HepG2 (cell line): ENCODE results near the gene SOAT1. TPM values are rescaled to one million over a fixed set of nuclear protein-coding genes. Genes with fewer than 3 reads are reported as not detected.
A peak's percentile ranks its signal among the peaks of the same experiment; 100 is the strongest.

Source experiments
- JUNB ChIP-seq: sonication (generic); formaldehyde crosslinking; IDR thresholded peaks from 2 replicates; pipeline ENCODE4 v1.8.0; 2022; ENCODE audit warnings: missing genetic modification reagents, mild to moderate bottlenecking, borderline replicate concordance
- KDM4B ChIP-seq: sonication (generic); formaldehyde crosslinking; IDR thresholded peaks from 2 replicates; pipeline ENCODE4 v1.4.0; 2020; ENCODE audit warnings: missing genetic modification reagents
- MTF1 ChIP-seq: sonication (generic); formaldehyde crosslinking; IDR thresholded peaks from 2 replicates; pipeline ENCODE4 v1.5.0; 2020; ENCODE audit warnings: missing genetic modification reagents
- MZF1 ChIP-seq: sonication (generic); formaldehyde crosslinking; IDR thresholded peaks from 2 replicates; pipeline ENCODE4 v1.8.1; 2023; ENCODE audit warnings: mild to moderate bottlenecking, missing genetic modification reagents, borderline replicate concordance
- SMAD9 ChIP-seq: sonication (generic); formaldehyde crosslinking; IDR thresholded peaks from 2 replicates; pipeline ENCODE4 v1.5.1; 2020; ENCODE audit warnings: mild to moderate bottlenecking, missing genetic modification reagents
- ZNF547 ChIP-seq: sonication (generic); formaldehyde crosslinking; IDR thresholded peaks from 2 replicates; pipeline ENCODE4 v1.5.1; 2020; ENCODE audit warnings: mild to moderate bottlenecking, missing genetic modification reagents
- ZNF570 ChIP-seq: sonication (generic); formaldehyde crosslinking; IDR thresholded peaks from 2 replicates; pipeline ENCODE4 v1.4.0; 2020; ENCODE audit warnings: mild to moderate bottlenecking, missing genetic modification reagents, borderline replicate concordance
- polyA plus RNA-seq, 8 experiments: library from polyadenylated mRNA; depleted of rRNA in 3 of 8; stranded (reverse) in 7 of 8; unstranded in 1 of 8; fragments of >200 nt; fragmentation: Illumina TruSeq in 4 of 8; extraction: Trizol in 4 of 8; gene quantifications; 2 replicates each; pipeline versions ENCODE4 v1.2.1 to v1.2.3, GENCODE V29; 2011 to 2016; ENCODE audit warnings: low read depth in 4 of 8, missing spikeins in 1 of 8, mixed read lengths in 1 of 8; ENCODE audit not compliant: insufficient read depth in 1 of 8
- total RNA-seq, 5 experiments: library from RNA; depleted of rRNA; stranded (reverse); fragments of >200 nt; fragmentation: Illumina TruSeq; extraction: Trizol; gene quantifications; 2 replicates each; pipeline ENCODE4 v1.2.3, GENCODE V29; 2016; ENCODE audit warnings: low read depth in 1 of 5
- TF ChIP-seq, protein P1 (sequence below): sonication (generic); formaldehyde crosslinking; IDR thresholded peaks from 2 replicates; pipeline ENCODE4 v1.9.0; 2021; ENCODE audit warnings: mild to moderate bottlenecking, missing genetic modification reagents
- TF ChIP-seq, protein P2 (sequence below): sonication (generic); formaldehyde crosslinking; IDR thresholded peaks from 2 replicates; pipeline ENCODE4 v1.4.0; 2020; ENCODE audit warnings: missing genetic modification reagents, borderline replicate concordance
- TF ChIP-seq, protein P3 (sequence below): sonication (generic); formaldehyde crosslinking; IDR thresholded peaks from 2 replicates; pipeline ENCODE4 v1.4.0; 2020; ENCODE audit warnings: missing genetic modification reagents, borderline replicate concordance
- TF ChIP-seq, protein P4 (sequence below): sonication (generic); formaldehyde crosslinking; IDR thresholded peaks from 2 replicates; pipeline ENCODE4 v1.5.1; 2020; ENCODE audit warnings: missing genetic modification reagents, mild to moderate bottlenecking, borderline replicate concordance
- TF ChIP-seq, protein P5 (sequence below): sonication (generic); formaldehyde crosslinking; IDR thresholded peaks from 2 replicates; pipeline ENCODE4 v1.4.0; 2020; ENCODE audit warnings: missing genetic modification reagents, borderline replicate concordance

SOAT1 gene
- total and polyA plus RNA-seq, 2 of the 13 experiments (the other 11 are each of a cell fraction or from before 2014, with no cell fraction given): 22.3 to 52.0 TPM

- TF ChIP-seq, protein P1, sequence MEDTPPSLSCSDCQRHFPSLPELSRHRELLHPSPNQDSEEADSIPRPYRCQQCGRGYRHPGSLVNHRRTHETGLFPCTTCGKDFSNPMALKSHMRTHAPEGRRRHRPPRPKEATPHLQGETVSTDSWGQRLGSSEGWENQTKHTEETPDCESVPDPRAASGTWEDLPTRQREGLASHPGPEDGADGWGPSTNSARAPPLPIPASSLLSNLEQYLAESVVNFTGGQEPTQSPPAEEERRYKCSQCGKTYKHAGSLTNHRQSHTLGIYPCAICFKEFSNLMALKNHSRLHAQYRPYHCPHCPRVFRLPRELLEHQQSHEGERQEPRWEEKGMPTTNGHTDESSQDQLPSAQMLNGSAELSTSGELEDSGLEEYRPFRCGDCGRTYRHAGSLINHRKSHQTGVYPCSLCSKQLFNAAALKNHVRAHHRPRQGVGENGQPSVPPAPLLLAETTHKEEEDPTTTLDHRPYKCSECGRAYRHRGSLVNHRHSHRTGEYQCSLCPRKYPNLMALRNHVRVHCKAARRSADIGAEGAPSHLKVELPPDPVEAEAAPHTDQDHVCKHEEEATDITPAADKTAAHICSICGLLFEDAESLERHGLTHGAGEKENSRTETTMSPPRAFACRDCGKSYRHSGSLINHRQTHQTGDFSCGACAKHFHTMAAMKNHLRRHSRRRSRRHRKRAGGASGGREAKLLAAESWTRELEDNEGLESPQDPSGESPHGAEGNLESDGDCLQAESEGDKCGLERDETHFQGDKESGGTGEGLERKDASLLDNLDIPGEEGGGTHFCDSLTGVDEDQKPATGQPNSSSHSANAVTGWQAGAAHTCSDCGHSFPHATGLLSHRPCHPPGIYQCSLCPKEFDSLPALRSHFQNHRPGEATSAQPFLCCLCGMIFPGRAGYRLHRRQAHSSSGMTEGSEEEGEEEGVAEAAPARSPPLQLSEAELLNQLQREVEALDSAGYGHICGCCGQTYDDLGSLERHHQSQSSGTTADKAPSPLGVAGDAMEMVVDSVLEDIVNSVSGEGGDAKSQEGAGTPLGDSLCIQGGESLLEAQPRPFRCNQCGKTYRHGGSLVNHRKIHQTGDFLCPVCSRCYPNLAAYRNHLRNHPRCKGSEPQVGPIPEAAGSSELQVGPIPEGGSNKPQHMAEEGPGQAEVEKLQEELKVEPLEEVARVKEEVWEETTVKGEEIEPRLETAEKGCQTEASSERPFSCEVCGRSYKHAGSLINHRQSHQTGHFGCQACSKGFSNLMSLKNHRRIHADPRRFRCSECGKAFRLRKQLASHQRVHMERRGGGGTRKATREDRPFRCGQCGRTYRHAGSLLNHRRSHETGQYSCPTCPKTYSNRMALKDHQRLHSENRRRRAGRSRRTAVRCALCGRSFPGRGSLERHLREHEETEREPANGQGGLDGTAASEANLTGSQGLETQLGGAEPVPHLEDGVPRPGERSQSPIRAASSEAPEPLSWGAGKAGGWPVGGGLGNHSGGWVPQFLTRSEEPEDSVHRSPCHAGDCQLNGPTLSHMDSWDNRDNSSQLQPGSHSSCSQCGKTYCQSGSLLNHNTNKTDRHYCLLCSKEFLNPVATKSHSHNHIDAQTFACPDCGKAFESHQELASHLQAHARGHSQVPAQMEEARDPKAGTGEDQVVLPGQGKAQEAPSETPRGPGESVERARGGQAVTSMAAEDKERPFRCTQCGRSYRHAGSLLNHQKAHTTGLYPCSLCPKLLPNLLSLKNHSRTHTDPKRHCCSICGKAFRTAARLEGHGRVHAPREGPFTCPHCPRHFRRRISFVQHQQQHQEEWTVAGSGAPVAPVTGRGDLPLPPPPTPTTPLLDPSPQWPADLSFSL: no peak
- TF ChIP-seq ZNF570 (CRISPR knock-in tag) (no peak), MTF1 (CRISPR knock-in tag) (no peak), JUNB (CRISPR knock-in tag) (no peak), ZNF547 (CRISPR knock-in tag) (0 out of 2 replicates have a peak, but pooled peaks have one; percentile 22), MZF1 (no peak), KDM4B (0 out of 2 replicates have a peak, but pooled peaks have one; percentile 1), SMAD9 (CRISPR knock-in tag) (no peak)
- TF ChIP-seq, protein P2, sequence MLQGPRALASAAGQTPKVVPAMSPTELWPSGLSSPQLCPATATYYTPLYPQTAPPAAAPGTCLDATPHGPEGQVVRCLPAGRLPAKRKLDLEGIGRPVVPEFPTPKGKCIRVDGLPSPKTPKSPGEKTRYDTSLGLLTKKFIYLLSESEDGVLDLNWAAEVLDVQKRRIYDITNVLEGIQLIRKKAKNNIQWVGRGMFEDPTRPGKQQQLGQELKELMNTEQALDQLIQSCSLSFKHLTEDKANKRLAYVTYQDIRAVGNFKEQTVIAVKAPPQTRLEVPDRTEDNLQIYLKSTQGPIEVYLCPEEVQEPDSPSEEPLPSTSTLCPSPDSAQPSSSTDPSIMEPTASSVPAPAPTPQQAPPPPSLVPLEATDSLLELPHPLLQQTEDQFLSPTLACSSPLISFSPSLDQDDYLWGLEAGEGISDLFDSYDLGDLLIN: no peak
- TF ChIP-seq, protein P3, sequence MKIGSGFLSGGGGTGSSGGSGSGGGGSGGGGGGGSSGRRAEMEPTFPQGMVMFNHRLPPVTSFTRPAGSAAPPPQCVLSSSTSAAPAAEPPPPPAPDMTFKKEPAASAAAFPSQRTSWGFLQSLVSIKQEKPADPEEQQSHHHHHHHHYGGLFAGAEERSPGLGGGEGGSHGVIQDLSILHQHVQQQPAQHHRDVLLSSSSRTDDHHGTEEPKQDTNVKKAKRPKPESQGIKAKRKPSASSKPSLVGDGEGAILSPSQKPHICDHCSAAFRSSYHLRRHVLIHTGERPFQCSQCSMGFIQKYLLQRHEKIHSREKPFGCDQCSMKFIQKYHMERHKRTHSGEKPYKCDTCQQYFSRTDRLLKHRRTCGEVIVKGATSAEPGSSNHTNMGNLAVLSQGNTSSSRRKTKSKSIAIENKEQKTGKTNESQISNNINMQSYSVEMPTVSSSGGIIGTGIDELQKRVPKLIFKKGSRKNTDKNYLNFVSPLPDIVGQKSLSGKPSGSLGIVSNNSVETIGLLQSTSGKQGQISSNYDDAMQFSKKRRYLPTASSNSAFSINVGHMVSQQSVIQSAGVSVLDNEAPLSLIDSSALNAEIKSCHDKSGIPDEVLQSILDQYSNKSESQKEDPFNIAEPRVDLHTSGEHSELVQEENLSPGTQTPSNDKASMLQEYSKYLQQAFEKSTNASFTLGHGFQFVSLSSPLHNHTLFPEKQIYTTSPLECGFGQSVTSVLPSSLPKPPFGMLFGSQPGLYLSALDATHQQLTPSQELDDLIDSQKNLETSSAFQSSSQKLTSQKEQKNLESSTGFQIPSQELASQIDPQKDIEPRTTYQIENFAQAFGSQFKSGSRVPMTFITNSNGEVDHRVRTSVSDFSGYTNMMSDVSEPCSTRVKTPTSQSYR (CRISPR knock-in tag): no peak
- TF ChIP-seq, protein P4, sequence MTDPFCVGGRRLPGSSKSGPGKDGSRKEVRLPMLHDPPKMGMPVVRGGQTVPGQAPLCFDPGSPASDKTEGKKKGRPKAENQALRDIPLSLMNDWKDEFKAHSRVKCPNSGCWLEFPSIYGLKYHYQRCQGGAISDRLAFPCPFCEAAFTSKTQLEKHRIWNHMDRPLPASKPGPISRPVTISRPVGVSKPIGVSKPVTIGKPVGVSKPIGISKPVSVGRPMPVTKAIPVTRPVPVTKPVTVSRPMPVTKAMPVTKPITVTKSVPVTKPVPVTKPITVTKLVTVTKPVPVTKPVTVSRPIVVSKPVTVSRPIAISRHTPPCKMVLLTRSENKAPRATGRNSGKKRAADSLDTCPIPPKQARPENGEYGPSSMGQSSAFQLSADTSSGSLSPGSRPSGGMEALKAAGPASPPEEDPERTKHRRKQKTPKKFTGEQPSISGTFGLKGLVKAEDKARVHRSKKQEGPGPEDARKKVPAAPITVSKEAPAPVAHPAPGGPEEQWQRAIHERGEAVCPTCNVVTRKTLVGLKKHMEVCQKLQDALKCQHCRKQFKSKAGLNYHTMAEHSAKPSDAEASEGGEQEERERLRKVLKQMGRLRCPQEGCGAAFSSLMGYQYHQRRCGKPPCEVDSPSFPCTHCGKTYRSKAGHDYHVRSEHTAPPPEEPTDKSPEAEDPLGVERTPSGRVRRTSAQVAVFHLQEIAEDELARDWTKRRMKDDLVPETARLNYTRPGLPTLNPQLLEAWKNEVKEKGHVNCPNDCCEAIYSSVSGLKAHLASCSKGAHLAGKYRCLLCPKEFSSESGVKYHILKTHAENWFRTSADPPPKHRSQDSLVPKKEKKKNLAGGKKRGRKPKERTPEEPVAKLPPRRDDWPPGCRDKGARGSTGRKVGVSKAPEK (CRISPR knock-in tag): no peak
- TF ChIP-seq, protein P5, sequence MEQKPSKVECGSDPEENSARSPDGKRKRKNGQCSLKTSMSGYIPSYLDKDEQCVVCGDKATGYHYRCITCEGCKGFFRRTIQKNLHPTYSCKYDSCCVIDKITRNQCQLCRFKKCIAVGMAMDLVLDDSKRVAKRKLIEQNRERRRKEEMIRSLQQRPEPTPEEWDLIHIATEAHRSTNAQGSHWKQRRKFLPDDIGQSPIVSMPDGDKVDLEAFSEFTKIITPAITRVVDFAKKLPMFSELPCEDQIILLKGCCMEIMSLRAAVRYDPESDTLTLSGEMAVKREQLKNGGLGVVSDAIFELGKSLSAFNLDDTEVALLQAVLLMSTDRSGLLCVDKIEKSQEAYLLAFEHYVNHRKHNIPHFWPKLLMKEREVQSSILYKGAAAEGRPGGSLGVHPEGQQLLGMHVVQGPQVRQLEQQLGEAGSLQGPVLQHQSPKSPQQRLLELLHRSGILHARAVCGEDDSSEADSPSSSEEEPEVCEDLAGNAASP (CRISPR knock-in tag): no peak
Measured at GRCh38 chr1:179366093-179366800, 72.7 kb downstream of the SOAT1 start (continued).
